Progenitor cell of endocrine pancreas (in vitro differentiated cells): ENCODE measurements around the gene SOX5. TPM values are rescaled to one million over a fixed set of nuclear protein-coding genes. Genes with fewer than 3 reads are reported as not detected.

Experiments
- DNase-seq: peaks from one replicate; pipeline ENCODE4 v3.0.0; 2021; ENCODE audit warnings: low spot score; ENCODE audit not compliant: unreplicated experiment
- H3K27ac Mint-ChIP-seq: 2 replicates; pipeline ENCODE4 v1.8.0; 2021; ENCODE audit warnings: mild to moderate bottlenecking, moderate library complexity, mixed read lengths
- H3K27me3 Mint-ChIP-seq: 2 replicates; pipeline ENCODE4 v1.8.0; 2021; ENCODE audit warnings: mixed read lengths
- H3K36me3 Mint-ChIP-seq: 2 replicates; pipeline ENCODE4 v1.8.0; 2022; ENCODE audit warnings: mixed read lengths; ENCODE audit not compliant: insufficient read depth
- H3K4me1 Mint-ChIP-seq: 2 replicates; pipeline ENCODE4 v1.8.0; 2021; ENCODE audit warnings: low read depth, mixed read lengths
- H3K4me3 Mint-ChIP-seq: 2 replicates; pipeline ENCODE4 v1.8.0; 2021; ENCODE audit warnings: low read depth, mild to moderate bottlenecking, moderate library complexity, mixed read lengths
- H3K9me3 Mint-ChIP-seq: 2 replicates; pipeline ENCODE4 v1.8.0; 2021; ENCODE audit warnings: low read depth, mixed read lengths
- total RNA-seq: library from RNA; stranded (reverse); gene quantifications from 2 replicates; pipeline ENCODE4 v1.2.1, GENCODE V29; 2021
- TF ChIP-seq, protein P1 (sequence below): fragments of 200-600 bp; sonication (generic); IDR thresholded peaks from one replicate; pipeline ENCODE4 v1.5.0; 2021; ENCODE audit warnings: antibody characterized with exemption, mild to moderate bottlenecking; ENCODE audit not compliant: unreplicated experiment

The SOX5 gene
- total RNA-seq, 1 donor from 2014 or later = 56.9 TPM

DNA sequence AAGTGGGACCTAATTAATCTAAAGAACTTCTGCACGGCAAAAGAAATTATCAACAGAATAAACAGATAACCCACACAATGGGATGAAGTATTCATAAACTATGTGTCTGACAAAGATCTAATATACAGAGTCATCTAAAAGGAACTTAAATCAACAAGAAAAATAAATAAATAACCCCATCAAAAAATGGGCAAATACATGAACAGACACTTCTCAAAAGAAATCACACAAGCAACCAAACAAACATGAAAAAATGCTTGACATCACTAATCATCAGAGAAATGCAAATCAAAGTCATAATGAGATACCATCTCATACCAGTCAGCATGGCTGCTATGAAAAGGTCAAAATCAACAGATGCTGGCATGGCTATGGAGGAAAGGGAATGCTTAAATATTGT, 466.9 kb downstream of the SOX5 start:
- Mint-ChIP-seq H3K27me3 (no peaks in the 10 kb centered on the region), H3K4me3 (no peak overlapping the region), H3K4me1 (no peaks in the 10 kb centered on the region), H3K36me3 (no peaks in the 10 kb centered on the region), H3K9me3 (peaks cover 42% of the 10 kb centered on the region), H3K27ac (no peak overlapping the region)
- TF ChIP-seq, protein P1, sequence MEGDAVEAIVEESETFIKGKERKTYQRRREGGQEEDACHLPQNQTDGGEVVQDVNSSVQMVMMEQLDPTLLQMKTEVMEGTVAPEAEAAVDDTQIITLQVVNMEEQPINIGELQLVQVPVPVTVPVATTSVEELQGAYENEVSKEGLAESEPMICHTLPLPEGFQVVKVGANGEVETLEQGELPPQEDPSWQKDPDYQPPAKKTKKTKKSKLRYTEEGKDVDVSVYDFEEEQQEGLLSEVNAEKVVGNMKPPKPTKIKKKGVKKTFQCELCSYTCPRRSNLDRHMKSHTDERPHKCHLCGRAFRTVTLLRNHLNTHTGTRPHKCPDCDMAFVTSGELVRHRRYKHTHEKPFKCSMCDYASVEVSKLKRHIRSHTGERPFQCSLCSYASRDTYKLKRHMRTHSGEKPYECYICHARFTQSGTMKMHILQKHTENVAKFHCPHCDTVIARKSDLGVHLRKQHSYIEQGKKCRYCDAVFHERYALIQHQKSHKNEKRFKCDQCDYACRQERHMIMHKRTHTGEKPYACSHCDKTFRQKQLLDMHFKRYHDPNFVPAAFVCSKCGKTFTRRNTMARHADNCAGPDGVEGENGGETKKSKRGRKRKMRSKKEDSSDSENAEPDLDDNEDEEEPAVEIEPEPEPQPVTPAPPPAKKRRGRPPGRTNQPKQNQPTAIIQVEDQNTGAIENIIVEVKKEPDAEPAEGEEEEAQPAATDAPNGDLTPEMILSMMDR = no peak
- no peak for DNase-seq
